Measurements from ENCODE around the gene TRIM3.

DNA sequence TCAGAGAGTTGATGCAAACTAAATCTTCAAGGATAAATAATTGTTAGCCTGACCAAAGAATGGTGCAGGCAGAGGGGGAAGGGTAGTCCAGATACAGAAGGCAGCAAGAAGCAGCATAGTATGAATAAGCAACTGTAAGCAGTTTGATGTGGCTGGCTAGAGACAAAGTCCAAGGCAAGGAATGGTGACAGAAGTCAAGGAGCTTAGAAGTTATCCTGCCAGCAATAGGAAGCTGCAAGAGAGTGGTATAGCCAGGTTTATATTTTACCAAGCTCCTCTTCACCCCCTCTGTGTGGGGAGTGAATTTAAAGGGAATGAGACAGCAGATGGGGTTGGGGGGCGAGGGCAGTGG is 14.7 kb downstream of the TRIM3 start:
- TF ChIP-seq ZFP3 (CRISPR knock-in tag; IDR thresholded peaks at IDR 0.05) = no peak
- TF ChIP-seq ARNTL (CRISPR knock-in tag; IDR thresholded peaks at IDR 0.05; ENCODE audit: borderline replicate concordance, low read depth) = no peak

All from SK-N-SH treated with all-trans-retinoic acid at 6 μM for 48 hours (cell line).